HepG2 (cell line): ENCODE data around the gene FASTKD1. TPM values are rescaled to one million over a fixed set of nuclear protein-coding genes. Genes with fewer than 3 reads are reported as not detected.
A peak's percentile ranks its signal among the peaks of the same experiment; 100 is the strongest.

Experiments
- ATAC-seq: fragments of 200-7000 bp; cut with Tn5 transposase; 3 replicates; pipeline ENCODE4 v1.9.1; 2020; ENCODE audit warnings: mild to moderate bottlenecking, moderate library complexity
- BruUV-seq: library from RNA; stranded (reverse); fragments of 400-500 nt; replicated peaks from 2 replicates; lab custom pipeline; 2021; lab: Mats Ljungman, UMichigan
- CTCF ChIA-PET: fragments of 300-600 bp; formaldehyde crosslinking; extraction: SDS; loops from one replicate; lab custom pipeline; 2021; ENCODE audit warnings: low total read pairs, inconsistent platforms, low intra/inter-chr PET ratio; lab: Yijun Ruan, JAX
- POLR2A ChIA-PET: fragments of 350-600 bp; sonication (Branson Sonifier 250); formaldehyde crosslinking; loops from one replicate; lab custom pipeline; 2020; ENCODE audit warnings: antibody characterized with exemption, inconsistent platforms; lab: Yijun Ruan, JAX
- DNase-seq: peaks from one replicate; pipeline ENCODE4 v3.0.0-alpha.2; 2015; ENCODE audit warnings: low spot score
- FAIRE-seq: peaks from 3 replicates; lab custom pipeline; 2011; peaks lifted over from hg19 to GRCh38; lab: Jason Lieb, UNC
- H2AFZ ChIP-seq: one replicate; pipeline ENCODE4 v1.6.1; 2011; ENCODE audit warnings: low read length, inconsistent platforms
- H3K27ac ChIP-seq: fragments of 300-600 bp; 3 replicates; pipeline ENCODE4 v1.8.0; 2011; ENCODE audit warnings: mixed run types, mild to moderate bottlenecking, mixed read lengths, low read length, inconsistent platforms; ENCODE audit not compliant: insufficient read depth; ENCODE audit errors: extremely low read length
- H3K27me3 ChIP-seq, 2 experiments: fragments of 200-600 bp in 1 of 2; 2 replicates in 1 of 2; 3 replicates in 1 of 2; pipeline versions ENCODE4 v1.6.0 to v1.8.0; 2011; ENCODE audit warnings: low read length in 2 of 2, mild to moderate bottlenecking in 2 of 2, moderate library complexity in 2 of 2, inconsistent platforms in 1 of 2; ENCODE audit not compliant: insufficient read depth in 2 of 2, control insufficient read depth in 1 of 2
- H3K36me3 ChIP-seq, 2 experiments: fragments of 200-600 bp in 1 of 2; replicated peaks in 1 of 2; 2 replicates in 1 of 2; 3 replicates in 1 of 2; pipeline versions ENCODE4 v1.5.1 to v1.8.0; 2011; ENCODE audit warnings: low read length in 2 of 2, inconsistent platforms in 1 of 2; ENCODE audit not compliant: insufficient read depth in 2 of 2, control insufficient read depth in 1 of 2
- H3K4me1 ChIP-seq: 2 replicates; pipeline ENCODE4 v1.5.1; 2012; ENCODE audit warnings: low read length, inconsistent platforms; ENCODE audit not compliant: insufficient read depth
- H3K4me2 ChIP-seq: 2 replicates; pipeline ENCODE4 v1.6.0; 2011; ENCODE audit warnings: low read depth, low read length, inconsistent platforms
- H3K4me3 ChIP-seq, 3 experiments: fragments of 200-600 bp in 1 of 3; sonication (generic), shearing (Covaris generic) in 1 of 3; replicated peaks in 1 of 3; 2 replicates each; pipeline ENCODE4 v1.5.1; 2011 to 2016; ENCODE audit warnings: low read length in 3 of 3, inconsistent platforms in 2 of 3, low read depth in 2 of 3, mild to moderate bottlenecking in 2 of 3, control low read depth in 1 of 3, mixed read lengths in 1 of 3; ENCODE audit not compliant: insufficient read depth in 1 of 3
- H3K79me2 ChIP-seq: one replicate; pipeline ENCODE4 v1.6.1; 2011; ENCODE audit warnings: low read length, inconsistent platforms; ENCODE audit not compliant: insufficient read depth
- H3K9ac ChIP-seq: 2 replicates; pipeline ENCODE4 v1.6.0; 2011; ENCODE audit warnings: mild to moderate bottlenecking, low read depth, low read length, inconsistent platforms; ENCODE audit not compliant: insufficient read depth
- H3K9me3 ChIP-seq: 2 replicates; pipeline ENCODE4 v1.5.1; 2012; ENCODE audit warnings: mild to moderate bottlenecking, low read length
- H4K20me1 ChIP-seq: 2 replicates; pipeline ENCODE4 v1.6.0; 2011; ENCODE audit warnings: inconsistent platforms, mild to moderate bottlenecking, low read length, moderate library complexity; ENCODE audit not compliant: insufficient read depth
- ATM ChIP-seq: fragments of 450-650 bp; IDR thresholded peaks from 2 replicates; pipeline ENCODE4 v1.7.1; 2017; ENCODE audit warnings: mild to moderate bottlenecking, borderline replicate concordance
- EP300 ChIP-seq, 3 experiments: sonication (generic) in 1 of 3; formaldehyde crosslinking in 1 of 3; IDR thresholded peaks; 2 replicates each; pipeline versions ENCODE4 v1.5.1 to v1.6.1; 2011 to 2020; ENCODE audit warnings: low read depth in 2 of 3, low read length in 2 of 3, borderline replicate concordance in 1 of 3, improper control_type of control experiment in 1 of 3, mild to moderate bottlenecking in 1 of 3, missing genetic modification reagents in 1 of 3, moderate library complexity in 1 of 3
- HNF4A ChIP-seq: sonication (generic); formaldehyde crosslinking; IDR thresholded peaks from 2 replicates; pipeline ENCODE4 v1.4.0; 2020; ENCODE audit warnings: missing genetic modification reagents
- HNRNPUL1 ChIP-seq: fragments of 200-400 bp; formaldehyde crosslinking; IDR thresholded peaks from 2 replicates; pipeline ENCODE4 v1.6.1; 2017; ENCODE audit warnings: low read depth, mild to moderate bottlenecking, low read length, moderate library complexity
- MIER3 ChIP-seq: IDR thresholded peaks from 2 replicates; pipeline ENCODE4 v1.6.1; 2016; ENCODE audit warnings: missing compliant biosample characterization, borderline replicate concordance
- SKI ChIP-seq: fragments of 450-650 bp; IDR thresholded peaks from one replicate; pipeline ENCODE4 v1.6.1; 2018; ENCODE audit warnings: mild to moderate bottlenecking; ENCODE audit not compliant: partially characterized antibody
- TAF15 ChIP-seq: fragments of 200-400 bp; formaldehyde crosslinking; IDR thresholded peaks from one replicate; pipeline ENCODE4 v1.6.1; 2018; ENCODE audit warnings: mild to moderate bottlenecking, low read depth, low read length; ENCODE audit not compliant: poor library complexity, severe bottlenecking
- TARDBP ChIP-seq: sonication (generic); formaldehyde crosslinking; IDR thresholded peaks from 2 replicates; pipeline ENCODE4 v1.8.0; 2022; ENCODE audit warnings: mild to moderate bottlenecking, missing genetic modification reagents
- ZBTB38 ChIP-seq: sonication (generic); formaldehyde crosslinking; IDR thresholded peaks from 2 replicates; pipeline ENCODE4 v1.5.1; 2020; ENCODE audit warnings: mild to moderate bottlenecking, missing genetic modification reagents
- ZFP36L2 ChIP-seq: sonication (generic); formaldehyde crosslinking; IDR thresholded peaks from 2 replicates; pipeline ENCODE4 v1.4.0; 2020; ENCODE audit warnings: missing genetic modification reagents
- ZNF644 ChIP-seq: IDR thresholded peaks from 2 replicates; pipeline ENCODE4 v1.6.1; 2016; ENCODE audit warnings: low read depth
- ZNF674 ChIP-seq: sonication (generic); formaldehyde crosslinking; IDR thresholded peaks from 2 replicates; pipeline ENCODE4 v1.5.0; 2020; ENCODE audit warnings: low read depth, mild to moderate bottlenecking, missing genetic modification reagents
- ZNF713 ChIP-seq: sonication (generic); formaldehyde crosslinking; IDR thresholded peaks from 2 replicates; pipeline ENCODE4 v1.4.0; 2020; ENCODE audit warnings: mild to moderate bottlenecking, missing genetic modification reagents
- WGBS: methylation state at CpG from one replicate; pipeline ENCODE4 v1.1.6; 2017; ENCODE audit warnings: low lambda C conversion rate; 5-methylcytosine and 5-hydroxymethylcytosine counted together
- in situ Hi-C: cut with HindIII; loops from 2 replicates; pipeline ENCODE4 v1.10.0; 2017; ENCODE audit warnings: low pct_unique_long_range_greater_than_20kb; ENCODE audit not compliant: extremely low pct_ligation_motif_present
- intact Hi-C: fragments of 100-400 bp; cut with micrococcal nuclease; formaldehyde crosslinking; loops from one replicate; pipeline ENCODE4 v1.10.0; 2022; ENCODE audit not compliant: unreplicated experiment
- polyA plus RNA-seq, 8 experiments: library from polyadenylated mRNA; depleted of rRNA in 3 of 8; stranded (reverse) in 7 of 8; unstranded in 1 of 8; fragments of >200 nt; fragmentation: Illumina TruSeq in 4 of 8; extraction: Trizol in 4 of 8; gene quantifications; 2 replicates each; pipeline versions ENCODE4 v1.2.1 to v1.2.3, GENCODE V29; 2011 to 2016; ENCODE audit warnings: low read depth in 4 of 8, missing spikeins in 1 of 8, mixed read lengths in 1 of 8; ENCODE audit not compliant: insufficient read depth in 1 of 8
- total RNA-seq, 5 experiments: library from RNA; depleted of rRNA; stranded (reverse); fragments of >200 nt; fragmentation: Illumina TruSeq; extraction: Trizol; gene quantifications; 2 replicates each; pipeline ENCODE4 v1.2.3, GENCODE V29; 2016; ENCODE audit warnings: low read depth in 1 of 5
- TF ChIP-seq, protein P1 (sequence below): sonication (generic); formaldehyde crosslinking; IDR thresholded peaks from 2 replicates; pipeline ENCODE4 v1.4.0; 2020; ENCODE audit warnings: mild to moderate bottlenecking, missing genetic modification reagents, borderline replicate concordance
- TF ChIP-seq, protein P2 (sequence below): IDR thresholded peaks from 2 replicates; pipeline ENCODE4 v1.4.0; 2020; ENCODE audit warnings: mild to moderate bottlenecking, missing genetic modification reagents
- TF ChIP-seq, protein P3 (sequence below): IDR thresholded peaks from 2 replicates; pipeline ENCODE4 v1.6.1; 2016; ENCODE audit warnings: low read depth

FASTKD1 gene
- total and polyA plus RNA-seq, 2 of the 13 experiments (the other 11 are each of a cell fraction or from before 2014, with no cell fraction given), result 35.0 to 38.0 TPM

DNA sequence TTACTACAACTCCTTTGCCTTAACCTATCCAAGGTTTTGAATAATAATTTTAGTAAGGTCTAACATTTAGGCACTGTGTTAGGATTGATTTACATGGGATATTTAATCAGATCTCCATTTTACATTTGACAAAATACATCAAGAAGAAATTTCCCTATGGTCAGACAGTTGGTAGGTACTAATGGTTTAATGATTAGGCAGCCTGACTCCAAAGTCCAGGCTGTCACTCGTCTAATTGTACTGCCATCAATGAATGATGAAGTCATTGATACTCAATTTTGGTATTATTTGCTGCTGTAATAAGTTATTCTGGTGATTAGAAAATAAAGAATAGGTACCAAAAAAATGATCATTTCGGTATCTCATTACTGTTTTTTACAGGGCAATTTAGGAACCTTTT is 80.3 kb downstream of the FASTKD1 start:
- CTCF ChIA-PET, result no interaction called here
- Histone ChIP-seq H3K4me1 (peaks cover 25% of the 10 kb centered on the region), H3K9me3 (no peaks in the 10 kb centered on the region), H4K20me1 (no peaks in the 10 kb centered on the region), H3K4me2 (peak overlapping the region; percentile 55), H3K79me2 (no peaks in the 10 kb centered on the region), H3K27me3 (no peaks in the 10 kb centered on the region), H2AFZ (no peak overlapping the region), H3K36me3 (no peaks in the 10 kb centered on the region; a peak in 3 of 5 replicates), H3K9ac (no peak overlapping the region), H3K27ac (no peak overlapping the region), H3K4me3 (no peak overlapping the region; a peak in 1 of 6 replicates)
- FAIRE-seq, result no peak
- intact Hi-C loops (no loop called here), in situ Hi-C loops (no loop called here)
- peak; percentile 69 for ATAC-seq
- peak; percentile 58 for DNase-seq
- 47% methylated on average over 2 of the region's 2 CpGs for WGBS
- POLR2A ChIA-PET, result interaction anchor here (2.8 kb wide), 1 partner anchor 14 kb away, joined by 7 read pairs; the partner anchor contains the start of gene BBS5
- BruUV-seq, result no TSS peak
- TF ChIP-seq, protein P1, sequence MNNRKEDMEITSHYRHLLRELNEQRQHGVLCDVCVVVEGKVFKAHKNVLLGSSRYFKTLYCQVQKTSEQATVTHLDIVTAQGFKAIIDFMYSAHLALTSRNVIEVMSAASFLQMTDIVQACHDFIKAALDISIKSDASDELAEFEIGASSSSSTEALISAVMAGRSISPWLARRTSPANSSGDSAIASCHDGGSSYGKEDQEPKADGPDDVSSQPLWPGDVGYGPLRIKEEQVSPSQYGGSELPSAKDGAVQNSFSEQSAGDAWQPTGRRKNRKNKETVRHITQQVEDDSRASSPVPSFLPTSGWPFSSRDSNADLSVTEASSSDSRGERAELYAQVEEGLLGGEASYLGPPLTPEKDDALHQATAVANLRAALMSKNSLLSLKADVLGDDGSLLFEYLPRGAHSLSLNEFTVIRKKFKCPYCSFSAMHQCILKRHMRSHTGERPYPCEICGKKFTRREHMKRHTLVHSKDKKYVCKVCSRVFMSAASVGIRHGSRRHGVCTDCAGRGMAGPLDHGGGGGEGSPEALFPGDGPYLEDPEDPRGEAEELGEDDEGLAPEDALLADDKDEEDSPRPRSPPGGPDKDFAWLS (CRISPR knock-in tag), result no peak
- no peak for TF ChIP-seq EP300 (IDR thresholded peaks at IDR 0.05; ENCODE audit: low read depth in 2 of 2, low read length in 2 of 2)
- TF ChIP-seq EP300 (CRISPR knock-in tag; IDR thresholded peaks at IDR 0.05; ENCODE audit: borderline replicate concordance), result no peak
- TF ChIP-seq, protein P2, sequence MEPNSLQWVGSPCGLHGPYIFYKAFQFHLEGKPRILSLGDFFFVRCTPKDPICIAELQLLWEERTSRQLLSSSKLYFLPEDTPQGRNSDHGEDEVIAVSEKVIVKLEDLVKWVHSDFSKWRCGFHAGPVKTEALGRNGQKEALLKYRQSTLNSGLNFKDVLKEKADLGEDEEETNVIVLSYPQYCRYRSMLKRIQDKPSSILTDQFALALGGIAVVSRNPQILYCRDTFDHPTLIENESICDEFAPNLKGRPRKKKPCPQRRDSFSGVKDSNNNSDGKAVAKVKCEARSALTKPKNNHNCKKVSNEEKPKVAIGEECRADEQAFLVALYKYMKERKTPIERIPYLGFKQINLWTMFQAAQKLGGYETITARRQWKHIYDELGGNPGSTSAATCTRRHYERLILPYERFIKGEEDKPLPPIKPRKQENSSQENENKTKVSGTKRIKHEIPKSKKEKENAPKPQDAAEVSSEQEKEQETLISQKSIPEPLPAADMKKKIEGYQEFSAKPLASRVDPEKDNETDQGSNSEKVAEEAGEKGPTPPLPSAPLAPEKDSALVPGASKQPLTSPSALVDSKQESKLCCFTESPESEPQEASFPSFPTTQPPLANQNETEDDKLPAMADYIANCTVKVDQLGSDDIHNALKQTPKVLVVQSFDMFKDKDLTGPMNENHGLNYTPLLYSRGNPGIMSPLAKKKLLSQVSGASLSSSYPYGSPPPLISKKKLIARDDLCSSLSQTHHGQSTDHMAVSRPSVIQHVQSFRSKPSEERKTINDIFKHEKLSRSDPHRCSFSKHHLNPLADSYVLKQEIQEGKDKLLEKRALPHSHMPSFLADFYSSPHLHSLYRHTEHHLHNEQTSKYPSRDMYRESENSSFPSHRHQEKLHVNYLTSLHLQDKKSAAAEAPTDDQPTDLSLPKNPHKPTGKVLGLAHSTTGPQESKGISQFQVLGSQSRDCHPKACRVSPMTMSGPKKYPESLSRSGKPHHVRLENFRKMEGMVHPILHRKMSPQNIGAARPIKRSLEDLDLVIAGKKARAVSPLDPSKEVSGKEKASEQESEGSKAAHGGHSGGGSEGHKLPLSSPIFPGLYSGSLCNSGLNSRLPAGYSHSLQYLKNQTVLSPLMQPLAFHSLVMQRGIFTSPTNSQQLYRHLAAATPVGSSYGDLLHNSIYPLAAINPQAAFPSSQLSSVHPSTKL (CRISPR knock-in tag), result 0 out of 2 replicates have a peak, but pooled peaks have one; percentile 19
- no peak for TF ChIP-seq TAF15
- no peak for TF ChIP-seq SKI
- TF ChIP-seq ZFP36L2 (CRISPR knock-in tag), result no peak
- TF ChIP-seq ATM, result no peak
- no peak for TF ChIP-seq ZNF674 (CRISPR knock-in tag)
- TF ChIP-seq HNRNPUL1, result peak; percentile 43; the same call in 1 of the 2 replicates
- no peak for TF ChIP-seq TARDBP
- TF ChIP-seq, protein P3, sequence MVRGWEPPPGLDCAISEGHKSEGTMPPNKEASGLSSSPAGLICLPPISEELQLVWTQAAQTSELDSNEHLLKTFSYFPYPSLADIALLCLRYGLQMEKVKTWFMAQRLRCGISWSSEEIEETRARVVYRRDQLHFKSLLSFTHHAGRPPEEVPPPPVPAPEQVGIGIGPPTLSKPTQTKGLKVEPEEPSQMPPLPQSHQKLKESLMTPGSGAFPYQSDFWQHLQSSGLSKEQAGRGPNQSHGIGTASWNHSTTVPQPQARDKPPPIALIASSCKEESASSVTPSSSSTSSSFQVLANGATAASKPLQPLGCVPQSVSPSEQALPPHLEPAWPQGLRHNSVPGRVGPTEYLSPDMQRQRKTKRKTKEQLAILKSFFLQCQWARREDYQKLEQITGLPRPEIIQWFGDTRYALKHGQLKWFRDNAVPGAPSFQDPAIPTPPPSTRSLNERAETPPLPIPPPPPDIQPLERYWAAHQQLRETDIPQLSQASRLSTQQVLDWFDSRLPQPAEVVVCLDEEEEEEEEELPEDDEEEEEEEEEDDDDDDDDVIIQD (CRISPR knock-in tag), result peak; percentile 75; the same call in 1 of the 2 replicates
- 0 out of 2 replicates have a peak, but pooled peaks have one; percentile 39 for TF ChIP-seq ZNF644 (CRISPR knock-in tag)
- no peak for TF ChIP-seq ZBTB38 (CRISPR knock-in tag)
- no peak for TF ChIP-seq ZNF713
- no peak for TF ChIP-seq MIER3 (CRISPR knock-in tag)
- peak; percentile 68 for TF ChIP-seq HNF4A (CRISPR knock-in tag)
